NCI-H524 (cell line): ENCODE results near the gene HNRNPA3.
"Not testable (repeated sequence)": the region's sequence is repeated elsewhere in the genome, so short reads cannot be mapped to it uniquely, and the experiment has no call there.

ENCODE experiments used
- DNase-seq, 2 experiments: peaks; one replicate each; lab custom pipeline; 2025; lab: John Stamatoyannopoulos, UW

Gene HNRNPA3

DNA sequence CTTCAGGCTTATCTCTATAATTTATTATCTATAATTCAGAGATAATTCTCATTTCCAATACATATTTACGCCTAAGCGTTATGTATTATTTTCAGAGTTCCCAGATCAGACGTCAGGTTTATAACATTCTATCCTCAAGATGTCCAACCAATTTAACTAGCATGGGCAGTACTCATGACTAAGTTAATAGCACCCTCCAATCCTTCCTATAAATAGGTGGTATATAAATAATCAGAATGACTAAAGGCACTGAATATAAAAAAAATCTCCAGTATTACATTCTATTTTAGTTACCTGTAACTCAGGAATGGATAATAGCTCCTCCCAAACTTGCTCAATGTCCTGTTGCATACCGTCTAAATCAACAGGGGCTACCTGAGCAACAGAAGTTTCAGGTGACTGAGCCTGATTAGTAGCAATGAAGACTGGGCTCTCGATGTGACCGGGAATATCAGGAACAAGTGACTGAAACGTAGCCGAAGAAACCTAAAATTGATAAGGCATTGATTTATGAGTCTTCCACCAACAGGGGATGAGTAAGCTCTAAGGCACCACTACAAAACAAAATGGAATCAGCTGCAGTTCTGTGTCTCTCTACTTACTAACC lies 19.6 kb downstream of the HNRNPA3 start:
- DNase-seq: no peak

DNA sequence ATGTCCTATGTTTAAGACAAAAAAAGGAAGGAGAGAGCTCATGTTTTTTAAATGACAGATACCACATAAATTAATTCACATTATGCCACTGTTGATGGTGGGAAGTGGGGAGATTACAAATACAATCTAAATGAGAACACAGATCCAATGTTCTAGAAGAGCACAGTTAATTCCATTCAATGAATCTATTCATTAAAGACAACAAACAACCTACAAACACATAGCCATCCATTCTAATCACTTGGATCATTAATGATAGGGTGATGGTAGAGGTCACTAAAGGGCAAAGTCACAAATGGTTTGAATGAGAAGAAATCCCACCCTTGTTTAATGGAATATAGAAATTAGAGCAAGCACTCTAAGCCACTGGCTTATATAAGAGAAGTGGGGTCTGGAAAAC lies 21.7 kb downstream of the HNRNPA3 start:
- DNase-seq: no peak

DNA sequence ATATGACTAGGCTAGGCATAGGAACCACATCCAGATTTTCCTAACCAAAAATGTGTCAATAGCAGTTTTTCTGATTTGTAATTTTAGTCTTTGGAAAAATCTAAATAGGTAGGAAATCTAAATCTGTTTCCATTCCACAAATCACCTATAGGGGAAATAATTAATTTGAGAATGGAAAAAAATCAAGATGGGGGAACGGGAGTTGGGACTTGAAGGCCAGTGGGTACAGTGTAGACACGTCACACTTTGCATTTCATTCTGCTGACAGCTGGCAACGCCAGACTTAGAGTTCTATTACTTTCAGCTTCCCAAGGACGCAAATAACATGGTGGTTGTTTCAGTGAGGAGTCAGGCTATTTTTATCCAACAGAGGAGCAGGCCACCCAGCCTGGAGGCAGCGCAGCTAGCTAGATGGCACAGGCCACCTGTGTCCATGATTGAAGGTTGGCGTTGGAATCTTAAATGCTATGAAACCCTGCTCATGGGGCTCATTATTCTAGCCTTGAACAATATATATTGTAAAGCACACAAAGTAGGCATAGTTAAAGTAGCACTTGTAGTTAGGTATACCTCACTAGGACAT lies 23.4 kb downstream of the HNRNPA3 start:
- DNase-seq: no peak

DNA sequence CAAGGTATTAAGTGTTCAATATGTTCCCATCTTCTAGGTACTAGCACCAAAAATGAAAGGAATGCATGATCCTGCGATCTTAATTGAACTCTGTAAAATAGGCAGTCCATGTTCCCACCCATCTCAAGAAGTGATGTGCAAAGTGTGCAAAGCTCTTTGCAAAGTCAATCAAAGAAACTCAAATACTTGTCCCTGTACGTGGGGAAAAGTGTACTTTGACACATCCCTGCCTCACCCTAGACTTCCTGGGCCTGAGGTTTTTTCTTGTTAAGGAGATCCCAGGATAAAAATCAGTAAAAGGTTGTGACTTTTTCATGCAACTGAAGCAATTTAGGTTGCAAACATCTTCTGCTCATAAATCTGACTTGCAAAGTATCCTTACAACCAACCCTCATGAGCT lies 25.3 kb downstream of the HNRNPA3 start:
- DNase-seq: no peak

DNA sequence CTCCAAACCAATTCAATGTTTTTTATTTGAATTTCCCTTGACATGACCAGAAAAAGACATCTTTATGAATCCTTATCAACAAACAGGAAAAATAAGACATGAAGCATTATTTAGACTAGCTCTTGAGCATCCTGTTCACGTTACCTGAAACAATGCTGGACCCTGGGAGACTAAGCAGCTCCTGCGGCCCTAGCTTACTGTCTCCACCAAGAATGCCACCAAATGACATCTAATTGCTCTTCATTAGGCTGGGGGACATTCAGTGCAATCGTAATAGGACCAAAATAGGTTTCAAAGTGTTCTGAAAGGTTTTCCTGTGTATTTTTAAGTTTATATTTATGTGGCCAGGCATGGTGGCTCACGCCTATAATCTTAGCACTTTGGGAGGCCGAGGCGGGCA lies 26.5 kb downstream of the HNRNPA3 start:
- no peak for DNase-seq

DNA sequence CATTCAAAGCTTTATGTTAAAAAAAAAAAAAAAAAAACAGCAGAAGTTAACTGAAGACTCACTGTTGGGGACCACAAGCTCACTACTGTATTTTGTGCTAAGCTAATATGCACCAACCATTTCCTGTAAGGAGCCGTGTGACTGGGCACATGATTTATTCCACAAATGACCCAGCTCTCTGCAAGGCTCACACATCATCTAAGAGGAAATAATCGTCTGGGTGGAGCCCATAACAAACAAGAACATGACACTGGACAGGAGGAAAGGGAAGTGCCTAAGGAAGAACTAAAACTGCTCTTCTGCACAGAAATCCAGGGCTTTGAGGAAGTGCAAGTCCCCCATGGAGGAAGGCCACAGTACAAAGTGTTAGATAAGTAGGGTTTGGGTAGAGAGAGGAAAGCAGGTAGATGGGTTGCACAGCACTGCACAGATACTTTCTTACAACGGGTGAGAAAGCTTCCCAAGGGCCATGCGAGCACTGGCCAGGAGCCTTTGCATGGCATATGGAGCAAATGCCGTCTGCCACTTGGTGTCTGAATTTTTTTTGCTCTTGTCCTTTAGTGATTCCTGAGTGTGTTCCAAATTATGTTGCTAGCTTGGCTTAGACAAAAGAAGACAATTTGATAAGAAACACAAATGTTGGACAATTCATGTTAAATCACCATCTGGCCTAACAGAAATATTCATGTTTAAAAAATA lies 27.5 kb downstream of the HNRNPA3 start:
- DNase-seq: peak in 1 of 2 experiments; percentile 50

DNA sequence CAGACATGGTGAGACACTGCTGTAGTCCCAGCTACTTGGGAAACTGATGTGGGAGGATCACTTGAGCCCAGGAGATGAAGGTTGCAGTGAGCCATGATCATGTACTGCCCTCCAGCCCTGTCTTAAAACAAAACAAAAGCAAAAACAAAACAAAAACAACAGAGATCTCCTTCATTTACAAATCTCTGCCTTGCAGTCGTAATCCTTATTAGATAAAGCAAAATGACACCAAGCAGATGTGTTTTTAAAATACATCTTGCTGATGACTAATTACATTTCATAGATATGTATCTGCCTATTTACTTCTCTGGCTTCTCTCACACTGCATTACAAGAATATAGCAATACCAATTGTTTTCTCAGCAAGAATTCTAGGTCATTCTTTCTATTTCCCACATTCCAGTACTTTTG lies 29.1 kb downstream of the HNRNPA3 start:
- DNase-seq: no peak

DNA sequence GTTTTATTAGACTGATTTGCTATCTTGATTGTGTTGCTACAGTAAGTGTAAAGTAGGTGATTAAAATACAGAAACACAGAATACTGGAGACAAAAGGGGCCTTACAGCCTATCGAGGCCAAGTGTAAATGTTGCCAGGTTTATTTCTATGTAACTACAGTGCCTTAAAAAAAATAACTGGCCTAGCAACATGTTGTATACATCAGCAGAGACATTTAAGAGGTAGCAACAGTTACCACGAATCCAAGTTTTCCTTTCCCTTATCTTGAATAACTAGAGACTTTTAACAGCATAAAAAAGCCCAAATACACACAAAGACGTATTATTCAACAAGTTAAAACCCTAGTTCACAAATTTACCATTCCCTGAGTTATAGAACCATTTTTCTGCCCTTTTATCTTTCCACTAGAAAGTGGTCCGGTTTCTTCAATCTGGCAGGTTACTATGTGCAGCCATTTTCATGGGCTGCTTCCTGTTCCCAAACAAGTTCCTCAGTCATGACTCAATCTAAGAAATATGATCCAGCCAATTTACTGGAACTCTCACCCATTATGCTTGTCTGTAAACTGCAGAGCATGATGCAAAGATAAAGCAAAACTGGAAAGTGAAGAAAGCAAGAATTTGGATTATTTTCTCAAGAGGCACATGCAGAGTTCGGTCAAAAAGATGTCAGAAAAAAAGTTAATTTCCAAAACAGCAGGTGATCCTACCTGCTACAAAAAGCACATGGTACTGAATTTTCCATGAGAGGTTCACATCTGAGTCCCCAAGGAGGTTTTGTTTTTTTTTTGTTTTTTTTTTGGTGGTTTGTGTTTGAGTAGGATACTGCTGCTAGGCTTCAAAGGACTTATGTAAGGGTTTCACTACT lies 29.8 kb downstream of the HNRNPA3 start:
- DNase-seq: no peak

DNA sequence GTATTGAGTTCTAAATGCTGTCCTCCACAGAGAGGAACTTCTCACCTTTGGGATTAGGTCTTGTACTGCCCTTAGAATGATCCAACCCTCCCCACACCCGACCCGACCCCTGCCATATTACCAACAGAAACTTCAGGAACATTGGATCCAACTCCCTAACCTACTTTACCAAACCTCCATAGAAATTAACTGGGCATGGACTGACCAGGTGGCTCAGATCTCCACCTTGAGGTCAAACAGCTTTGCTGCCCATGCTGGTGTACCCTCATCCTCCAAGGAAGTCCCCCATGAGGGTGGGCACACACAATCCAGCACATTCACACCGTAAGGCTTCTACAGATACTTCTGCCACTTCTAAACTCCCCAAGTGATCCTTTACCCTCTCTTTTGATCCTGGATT lies 30.5 kb downstream of the HNRNPA3 start:
- no peak for DNase-seq

DNA sequence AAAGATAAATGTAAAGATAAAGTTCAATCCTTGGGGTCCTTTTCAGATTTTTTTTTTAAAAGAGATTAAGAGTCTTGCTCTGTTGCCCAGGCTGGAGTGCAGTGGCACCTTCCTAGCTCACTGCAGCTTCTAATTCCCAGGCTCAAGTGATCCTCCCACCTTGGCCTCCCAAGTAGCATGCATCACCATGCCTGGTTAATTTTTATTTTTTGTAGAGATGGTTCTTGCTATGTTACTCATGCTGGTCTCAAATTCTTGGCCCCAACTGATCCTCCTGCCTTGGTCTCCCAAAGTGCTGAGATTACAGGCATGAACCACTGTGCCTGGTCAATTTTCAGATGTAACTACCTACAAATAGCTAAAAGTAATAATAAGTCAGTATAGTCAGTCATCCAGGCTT lies 30.9 kb downstream of the HNRNPA3 start:
- DNase-seq: no peak

DNA sequence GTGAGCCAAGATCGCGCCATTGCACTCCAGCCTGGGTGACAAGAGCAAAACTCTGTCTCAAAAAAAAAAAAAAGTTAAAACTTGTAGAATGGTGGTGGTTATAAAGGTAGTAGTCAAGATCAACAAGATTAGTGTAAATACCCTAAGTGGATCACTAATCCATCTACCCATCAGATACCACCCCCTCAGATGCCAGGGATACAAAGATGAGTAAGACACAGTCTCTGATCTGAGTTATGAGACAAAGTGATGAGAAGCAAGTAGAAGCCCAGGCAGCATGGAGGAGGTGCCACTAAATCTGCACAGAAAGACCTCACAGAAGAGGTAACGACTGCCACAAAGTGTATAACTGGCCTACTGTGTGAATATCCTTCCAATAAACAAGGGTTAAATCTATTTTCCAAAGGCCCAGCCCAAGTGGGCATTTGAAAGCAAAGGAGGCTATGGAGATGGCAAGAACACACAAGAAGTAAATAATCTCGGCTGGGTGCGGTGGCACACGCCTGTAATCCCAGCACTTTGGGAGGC lies 31.7 kb downstream of the HNRNPA3 start:
- no peak for DNase-seq

DNA sequence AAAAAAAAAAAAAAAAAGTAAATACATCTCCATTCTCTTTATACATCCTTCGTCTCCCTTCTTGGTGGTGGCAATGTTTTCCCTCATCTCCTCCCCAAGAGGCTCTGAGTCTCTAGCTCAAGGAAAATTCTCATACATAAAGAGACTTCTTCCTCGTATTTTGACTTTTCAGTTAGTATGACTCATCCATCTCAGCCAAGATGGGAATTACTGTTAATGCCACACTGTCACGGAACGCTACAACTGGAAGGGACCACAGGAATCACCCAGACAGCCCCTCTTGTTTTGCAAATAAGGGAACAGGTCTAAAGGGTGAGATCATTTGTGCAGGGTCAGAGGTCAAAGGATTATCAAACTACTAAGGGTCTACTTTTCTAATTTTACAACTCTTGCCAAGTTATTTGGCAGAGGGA lies 32.4 kb downstream of the HNRNPA3 start:
- DNase-seq: no peak

DNA sequence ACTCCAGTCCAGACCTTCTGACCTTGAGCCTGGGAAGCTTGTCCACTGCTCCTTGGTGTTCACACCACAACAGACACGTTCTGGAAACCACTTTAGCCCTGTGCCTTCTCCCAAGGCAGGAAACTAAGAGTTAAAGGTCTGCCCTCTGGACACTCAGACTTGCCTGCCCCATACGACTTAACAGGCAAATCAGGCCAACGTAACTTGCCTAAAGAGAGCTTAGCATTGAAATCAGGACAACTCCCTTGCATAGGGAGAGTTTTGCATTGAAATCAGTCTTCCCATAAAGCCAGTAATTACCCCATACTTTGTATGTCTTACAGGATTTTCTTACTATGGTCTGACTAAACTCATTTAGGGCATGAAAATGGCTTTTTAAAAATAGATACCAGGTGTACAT lies 33.4 kb downstream of the HNRNPA3 start:
- DNase-seq: no peak

DNA sequence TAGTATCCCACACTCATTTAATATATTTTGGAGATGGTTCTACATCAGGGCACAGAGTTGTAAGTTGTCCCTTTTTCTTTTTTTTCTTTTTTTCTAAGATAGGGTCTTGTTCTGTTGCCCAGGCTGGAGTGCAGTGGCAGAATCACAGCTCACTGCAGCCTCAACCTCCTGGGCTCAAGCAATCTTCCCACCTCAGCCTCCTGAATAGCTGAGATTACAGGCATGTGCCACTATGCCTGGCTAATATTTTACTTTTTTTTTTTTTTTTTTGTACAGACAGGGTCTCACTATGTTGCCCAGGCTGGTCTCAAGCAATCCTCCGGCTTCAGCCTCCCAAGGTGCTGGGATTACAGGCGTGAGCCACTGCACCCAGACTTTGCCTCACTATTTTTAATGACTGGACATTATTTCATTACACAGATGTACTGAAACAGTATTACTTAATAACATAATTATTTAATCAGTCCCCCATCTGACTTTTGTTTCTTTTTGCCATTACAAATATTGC lies 34.0 kb downstream of the HNRNPA3 start:
- DNase-seq: not testable (repeated sequence)

DNA sequence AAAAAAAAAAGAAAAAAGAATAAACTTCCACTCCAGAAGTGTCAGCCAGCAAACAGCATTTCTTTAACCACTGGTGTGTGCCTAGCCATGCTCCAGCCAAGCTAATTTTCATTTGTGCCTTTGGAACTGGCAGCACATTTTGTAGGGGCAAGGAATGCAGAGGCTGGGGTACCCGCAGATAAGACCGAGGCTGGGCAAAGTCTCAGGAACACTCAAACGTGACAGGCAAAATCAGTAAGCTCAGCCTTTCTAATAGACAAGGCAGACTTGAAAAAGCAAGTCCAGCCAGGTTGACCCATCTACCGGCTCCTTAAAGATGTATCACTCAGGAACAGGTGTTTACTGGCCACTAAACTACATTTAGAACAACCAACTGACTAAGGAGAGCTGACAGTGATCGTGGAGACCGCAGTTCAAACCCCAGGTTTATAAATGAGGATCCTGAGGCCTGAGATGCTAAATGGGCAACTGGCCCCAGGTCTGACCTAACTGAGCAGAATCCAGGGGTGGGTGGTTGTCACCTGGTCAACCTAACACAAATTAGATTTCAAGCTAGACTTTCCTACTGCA lies 35.2 kb downstream of the HNRNPA3 start:
- no peak for DNase-seq

DNA sequence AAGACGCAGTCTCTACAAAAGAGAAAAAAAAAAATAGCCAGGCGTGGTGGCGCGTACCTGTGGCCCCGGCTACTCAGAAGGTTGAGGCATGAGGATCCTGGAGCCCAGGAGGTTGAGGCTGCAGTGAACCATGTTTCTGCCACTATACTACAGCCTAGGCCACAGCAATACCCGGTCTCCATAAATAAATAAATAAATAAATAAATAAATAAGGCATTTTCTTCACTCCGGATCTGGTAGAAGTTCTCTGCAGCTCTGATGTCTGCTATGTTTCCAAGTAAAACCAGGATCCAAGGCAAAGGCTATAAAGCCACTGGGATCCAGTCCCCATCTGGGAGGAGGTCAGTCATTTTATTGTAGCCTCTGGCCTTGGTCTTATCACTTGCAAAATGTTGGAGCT lies 36.4 kb downstream of the HNRNPA3 start:
- DNase-seq: no peak

DNA sequence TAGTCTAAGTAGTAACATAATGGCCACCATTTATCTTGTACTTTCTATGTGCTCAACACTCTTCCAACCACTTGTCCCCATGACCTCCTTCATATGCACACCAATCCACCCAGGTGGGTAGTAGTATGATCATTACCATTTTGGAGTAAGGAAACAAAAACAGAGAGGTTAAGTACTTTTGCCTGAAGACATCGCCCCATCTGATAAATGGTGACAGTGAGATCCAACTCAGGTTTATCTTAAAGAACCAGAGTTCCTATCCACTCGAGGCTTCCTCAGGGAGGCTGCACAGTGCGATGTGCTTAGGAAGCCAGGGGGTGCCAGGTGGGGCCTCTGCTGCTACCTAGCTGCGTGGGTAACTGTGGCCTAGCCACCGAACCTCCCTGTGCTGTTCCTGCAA lies 37.9 kb downstream of the HNRNPA3 start:
- DNase-seq: no peak

DNA sequence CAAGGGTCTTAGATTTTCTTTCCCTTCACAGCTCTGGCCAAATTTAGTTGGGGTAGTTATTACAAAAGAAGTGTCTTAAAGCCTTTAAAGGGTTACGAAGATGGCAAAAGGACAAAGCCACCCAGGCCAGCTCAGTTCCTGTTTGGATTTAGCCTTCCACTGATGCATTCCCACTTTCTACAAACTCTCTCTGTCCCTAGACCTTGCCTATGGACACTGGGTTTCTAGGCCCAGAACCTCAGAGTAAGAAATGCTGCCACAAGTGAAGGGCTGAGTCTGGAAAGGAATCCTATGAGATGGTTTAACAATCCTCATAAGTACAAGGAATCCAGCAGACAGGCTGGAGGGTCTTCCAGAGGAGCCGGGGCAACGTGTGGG lies 38.6 kb downstream of the HNRNPA3 start:
- DNase-seq: no peak

DNA sequence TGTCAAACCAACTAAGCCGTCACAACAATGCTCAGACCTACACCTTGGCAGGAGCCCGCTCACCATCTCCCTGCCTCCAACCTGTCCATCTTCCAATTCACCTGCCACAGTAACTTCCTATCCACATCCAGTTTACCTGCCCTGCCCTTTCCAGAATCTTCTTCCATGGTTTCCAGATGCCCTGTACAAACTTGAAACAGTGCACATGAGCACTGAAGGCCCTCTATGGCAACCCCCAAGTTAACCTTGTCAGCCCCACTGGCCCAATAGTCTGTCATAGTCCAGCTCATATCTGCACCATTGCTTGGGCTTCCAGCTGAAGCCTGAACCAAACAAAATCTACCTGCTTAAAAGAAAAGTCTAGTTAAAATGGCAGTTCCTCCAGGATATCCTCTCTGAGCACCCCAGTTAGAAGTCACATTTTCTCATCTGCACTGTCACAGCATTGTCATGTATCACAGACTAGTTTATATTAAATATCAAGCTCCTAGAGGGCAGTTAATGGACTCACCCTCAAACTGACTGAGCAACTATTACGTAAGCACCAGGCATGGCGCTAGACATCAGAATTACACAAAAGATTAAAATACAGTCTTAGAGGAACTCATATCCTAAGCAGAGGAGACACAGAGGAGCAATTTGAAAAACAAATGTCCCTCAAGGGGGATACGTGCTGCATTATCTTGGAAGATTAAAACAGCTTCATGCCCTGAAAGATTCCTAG lies 40.4 kb downstream of the HNRNPA3 start:
- DNase-seq: no peak

DNA sequence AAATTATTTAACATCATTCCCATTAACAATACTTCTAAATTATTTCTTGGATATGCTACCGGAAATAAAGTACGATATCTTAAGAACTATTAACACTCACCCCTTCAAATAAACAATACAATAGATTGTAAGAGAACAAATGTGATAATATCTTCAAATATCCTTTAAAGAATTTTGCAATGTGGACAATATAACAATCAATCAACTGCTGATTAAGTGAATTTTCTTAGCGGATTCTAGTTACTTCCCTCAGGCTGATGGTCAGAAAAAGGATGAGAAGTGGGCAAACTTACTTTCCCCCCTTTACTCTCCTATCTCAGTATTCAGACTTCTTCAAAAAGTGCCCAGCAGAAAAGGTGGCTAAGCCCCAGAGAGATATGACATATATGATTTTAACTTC lies 41.1 kb downstream of the HNRNPA3 start:
- no peak for DNase-seq
